ENCODE data around the gene ANXA3.
"Not testable (repeated sequence)": the region's sequence is repeated elsewhere in the genome, so short reads cannot be mapped to it uniquely, and the experiment has no call there.

Gene ANXA3

DNA sequence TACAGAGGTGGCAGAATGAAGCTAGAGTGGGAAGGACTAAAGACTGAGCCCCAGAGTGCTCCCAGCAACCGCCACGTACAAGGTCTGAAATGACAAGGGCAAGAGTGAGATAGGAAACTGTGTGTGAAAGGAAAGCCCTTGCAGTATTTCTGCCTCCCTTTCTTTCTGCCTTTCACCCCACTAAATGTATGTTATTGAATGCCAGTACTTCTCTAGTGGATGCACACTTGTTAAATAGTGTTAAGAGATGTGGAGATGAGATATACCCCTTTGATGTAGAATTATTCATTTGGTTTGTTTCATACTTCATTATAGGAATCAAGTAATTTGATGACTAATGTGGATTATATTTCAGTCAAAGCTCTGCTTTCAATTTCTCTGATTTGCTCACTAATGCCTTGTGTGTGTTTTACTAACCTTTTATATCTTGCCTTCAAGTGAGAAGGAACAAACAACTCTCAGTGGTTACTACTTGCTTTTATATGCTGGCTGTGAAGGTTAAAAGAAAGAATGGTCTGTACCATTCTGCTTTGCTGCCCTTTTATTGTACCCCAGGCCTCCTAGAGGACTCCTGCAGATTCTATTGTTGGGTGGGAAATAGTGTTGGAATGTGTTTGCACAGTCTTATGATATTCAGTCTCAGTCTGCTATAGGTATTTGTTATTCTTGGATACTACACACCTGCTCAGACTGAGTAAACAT is 8.0 kb upstream of the ANXA3 start:
- no peak for DNase-seq (ENCODE audit: low read depth)

GRCh38 chr4:78544678-78545077 is 6.9 kb upstream of the ANXA3 start:
- DNase-seq (ENCODE audit: low read depth): no peak

- no peak for DNase-seq (ENCODE audit: low read depth)
These were observed 6.0 kb upstream of the ANXA3 start for GRCh38 chr4:78545275-78546246.

DNA sequence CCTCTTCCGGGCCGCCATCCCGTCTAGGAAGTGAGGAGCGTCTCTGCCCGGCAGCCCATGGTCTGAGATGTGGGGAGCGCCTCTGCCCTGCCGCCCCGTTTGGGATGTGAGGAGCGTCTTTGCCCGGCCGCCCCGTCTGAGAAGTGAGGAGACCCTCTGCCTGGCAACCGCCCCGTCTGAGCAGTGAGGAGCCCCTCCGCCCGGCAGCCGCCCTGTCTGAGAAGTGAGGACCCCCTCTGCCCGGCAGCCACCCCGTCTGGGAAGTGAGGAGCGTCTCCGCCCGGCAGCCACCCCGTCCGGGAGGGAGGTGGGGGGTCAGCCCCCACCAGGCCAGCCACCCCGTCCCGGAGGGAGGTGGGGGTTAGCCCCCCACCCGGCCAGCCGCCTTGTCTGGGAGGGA is 3.7 kb upstream of the ANXA3 start:
- DNase-seq (ENCODE audit: low read depth): not testable (repeated sequence)

- not testable (repeated sequence) for DNase-seq (ENCODE audit: low read depth)
These were observed 2.7 kb upstream of the ANXA3 start for GRCh38 chr4:78548889-78549288.

- no peak for DNase-seq (ENCODE audit: low read depth)
These were observed 946 bp downstream of the ANXA3 start for GRCh38 chr4:78552389-78553042.

- DNase-seq (ENCODE audit: low read depth): no peak
These were observed 1.4 kb downstream of the ANXA3 start for GRCh38 chr4:78553043-78553396.

GRCh38 chr4:78553529-78554060 is 2.0 kb downstream of the ANXA3 start:
- no peak for DNase-seq (ENCODE audit: low read depth)

- DNase-seq (ENCODE audit: low read depth): no peak
These were observed 5.1 kb downstream of the ANXA3 start for GRCh38 chr4:78556665-78557064.

DNA sequence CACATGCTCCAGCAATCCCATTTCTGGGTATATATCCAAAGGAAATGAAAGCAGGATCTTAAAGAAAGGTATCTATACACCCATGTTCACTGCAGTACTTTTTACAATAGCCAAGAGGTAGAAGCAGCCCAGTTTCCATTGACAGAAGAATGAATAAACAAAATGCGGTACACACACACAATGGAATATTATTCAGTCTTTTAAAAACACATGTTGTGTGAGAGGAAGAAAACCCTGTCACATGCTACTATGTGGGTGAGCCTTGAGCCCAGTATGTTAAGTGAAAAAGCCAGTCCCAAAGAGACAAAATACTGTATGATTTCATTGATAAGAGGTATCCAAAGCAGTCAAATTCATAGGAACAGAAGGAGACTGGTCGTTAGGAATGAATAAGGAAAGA is 6.3 kb downstream of the ANXA3 start:
- no peak for DNase-seq (ENCODE audit: low read depth)

- no peak for DNase-seq (ENCODE audit: low read depth)
These were observed 6.8 kb downstream of the ANXA3 start for GRCh38 chr4:78558410-78558809.

DNA sequence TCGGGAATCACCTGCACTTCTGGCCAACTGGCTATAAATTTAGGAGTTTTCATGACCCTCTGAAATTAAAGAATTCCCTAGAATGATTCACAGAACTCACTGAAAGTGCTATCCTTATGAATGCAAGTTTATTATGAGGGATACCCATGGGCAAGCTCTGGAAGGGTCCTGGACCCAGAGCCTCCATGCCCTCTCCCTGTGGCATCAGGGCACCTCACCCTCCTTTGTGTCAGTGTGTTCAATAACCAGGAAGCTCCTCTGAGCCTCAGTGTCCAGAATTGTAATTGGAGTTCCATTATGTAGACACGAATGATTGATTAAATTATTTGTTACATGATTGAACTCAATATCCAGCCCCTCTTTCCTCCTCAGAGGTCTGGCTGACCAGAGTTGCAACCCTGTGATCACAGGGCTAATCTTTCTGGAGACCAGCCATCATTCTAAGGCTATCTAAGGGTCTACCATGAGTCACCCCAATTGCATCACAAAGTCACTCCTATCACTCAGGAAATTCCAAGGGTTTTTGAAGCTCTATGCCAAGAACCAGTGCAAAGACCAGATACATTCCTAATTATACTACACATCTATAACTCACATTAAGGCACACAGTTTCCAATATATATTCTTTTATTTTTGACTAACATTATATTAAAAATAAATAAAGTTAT is 8.9 kb downstream of the ANXA3 start:
- no peak for DNase-seq (ENCODE audit: low read depth)

DNA sequence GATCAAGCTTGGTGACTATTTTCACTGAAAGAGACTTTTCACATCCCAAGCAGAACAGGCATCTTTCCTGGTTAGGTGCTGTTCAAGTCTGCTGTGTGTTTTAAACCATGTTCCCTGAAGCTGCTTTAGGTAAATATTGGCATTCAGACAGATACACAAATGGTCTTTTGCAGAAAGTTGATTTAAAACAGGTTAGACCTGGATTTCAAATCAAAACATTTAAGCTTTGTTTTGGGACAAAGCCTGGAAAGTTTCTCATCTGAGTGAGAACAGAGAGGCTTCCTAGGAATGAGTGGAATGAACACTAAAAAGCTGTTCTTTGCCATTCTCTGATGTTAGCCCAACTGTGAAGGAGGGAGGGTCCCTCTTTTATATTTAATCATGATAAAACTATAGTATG is 10.1 kb downstream of the ANXA3 start:
- no peak for DNase-seq (ENCODE audit: low read depth)

DNA sequence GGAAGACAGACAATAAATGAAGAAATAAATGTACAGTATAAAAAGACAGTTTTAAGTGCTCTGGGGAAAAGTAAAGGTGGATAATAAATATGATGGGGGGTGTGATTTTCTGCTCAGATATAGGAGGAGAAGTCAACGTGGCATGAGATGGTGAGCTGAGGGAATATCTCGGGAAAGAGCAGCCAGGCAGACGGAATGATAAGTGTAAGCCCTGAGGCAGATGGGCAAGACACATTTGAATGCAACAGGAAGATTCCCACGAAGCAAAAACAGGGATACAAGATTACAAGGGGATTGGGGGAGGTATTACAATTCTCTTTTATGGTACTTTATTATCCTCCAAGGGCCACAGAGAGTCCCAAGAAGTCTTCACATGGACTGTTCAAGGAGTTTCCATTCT is 11.1 kb downstream of the ANXA3 start:
- no peak for DNase-seq (ENCODE audit: low read depth)

DNA sequence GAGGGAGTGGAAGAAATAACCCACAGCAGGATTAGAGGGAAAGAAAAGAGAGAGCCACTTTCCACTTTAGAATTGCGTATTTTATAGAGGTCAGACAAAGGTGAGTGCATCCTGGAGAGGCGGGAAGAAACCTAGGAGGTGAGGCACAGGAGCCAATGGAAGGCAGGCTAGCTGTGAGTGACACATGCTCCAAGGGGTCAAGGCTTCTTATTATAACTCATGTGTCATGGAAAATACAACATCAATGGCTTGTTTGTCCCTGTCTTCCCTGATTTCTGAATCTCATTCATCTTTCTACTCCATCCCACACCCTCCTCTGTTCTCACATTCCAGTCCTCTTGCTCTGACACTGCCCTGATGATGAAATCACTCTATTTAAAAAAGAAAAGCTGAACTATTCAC is 14.4 kb downstream of the ANXA3 start:
- DNase-seq (ENCODE audit: low read depth): no peak

DNA sequence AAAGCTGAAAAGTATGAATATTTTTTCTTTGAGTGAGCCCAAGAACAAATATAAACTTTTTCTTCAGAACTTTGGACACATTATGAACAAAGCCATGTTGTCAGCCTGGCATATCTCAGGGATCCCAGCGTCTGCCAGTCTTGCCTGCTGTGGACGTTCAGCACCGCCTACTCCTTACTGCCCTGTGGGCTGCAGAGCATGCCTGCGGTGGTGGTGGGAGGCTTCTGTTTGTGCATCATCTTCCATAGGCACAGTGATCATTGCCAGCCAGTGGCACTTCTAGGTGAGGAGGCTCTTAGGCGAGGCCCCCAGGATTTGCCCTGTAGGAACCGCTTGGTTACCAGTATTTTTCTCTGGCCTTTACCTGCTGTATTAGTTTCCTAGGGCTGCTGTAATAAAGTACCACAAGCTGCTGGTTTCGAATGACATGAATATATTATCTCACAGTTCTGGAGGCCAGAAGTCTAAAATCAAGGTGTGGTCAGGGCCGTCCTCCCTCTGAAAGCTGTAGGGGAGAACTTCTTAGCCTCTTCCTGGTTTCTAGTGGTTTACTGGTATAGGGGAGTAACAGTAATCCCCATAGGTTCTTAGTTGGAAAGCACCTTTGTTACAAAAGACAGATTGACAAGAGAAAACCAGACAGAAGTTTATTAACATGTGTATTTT is 15.4 kb downstream of the ANXA3 start:
- DNase-seq (ENCODE audit: low read depth): no peak

- DNase-seq (ENCODE audit: low read depth): no peak
These were observed 16.0 kb downstream of the ANXA3 start for GRCh38 chr4:78567500-78568060.

DNA sequence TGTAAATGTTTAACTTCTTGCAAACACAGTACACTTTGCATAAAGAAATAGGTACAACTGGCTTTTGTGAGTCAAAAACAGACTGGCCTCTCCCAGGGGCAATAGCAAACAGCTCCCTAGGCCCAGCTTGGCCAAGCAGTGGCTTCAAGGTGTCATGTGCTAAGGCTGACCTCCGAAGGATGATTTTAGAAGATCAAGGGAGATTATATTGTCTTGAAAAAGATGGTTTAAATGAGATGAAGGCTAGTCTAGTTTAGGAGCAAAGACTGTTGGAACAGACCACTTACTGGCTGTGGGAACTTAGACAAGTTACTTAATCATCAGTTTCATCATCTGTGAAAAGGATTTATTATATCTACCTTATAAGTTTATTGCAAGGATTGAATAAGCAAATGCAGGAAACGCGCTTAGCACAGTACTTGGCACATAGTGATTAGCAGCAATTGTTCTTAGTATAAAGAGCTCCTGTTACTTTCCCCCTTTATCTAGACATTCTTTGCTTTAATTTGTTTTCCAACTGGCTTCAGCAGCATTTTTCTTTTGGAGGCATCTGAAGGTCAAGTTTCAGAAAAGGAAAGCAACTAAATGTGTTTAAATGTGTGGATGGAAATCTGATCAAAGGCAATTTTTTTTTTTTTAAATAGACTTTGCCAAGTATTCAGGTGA is 17.2 kb downstream of the ANXA3 start:
- DNase-seq (ENCODE audit: low read depth): no peak

DNA sequence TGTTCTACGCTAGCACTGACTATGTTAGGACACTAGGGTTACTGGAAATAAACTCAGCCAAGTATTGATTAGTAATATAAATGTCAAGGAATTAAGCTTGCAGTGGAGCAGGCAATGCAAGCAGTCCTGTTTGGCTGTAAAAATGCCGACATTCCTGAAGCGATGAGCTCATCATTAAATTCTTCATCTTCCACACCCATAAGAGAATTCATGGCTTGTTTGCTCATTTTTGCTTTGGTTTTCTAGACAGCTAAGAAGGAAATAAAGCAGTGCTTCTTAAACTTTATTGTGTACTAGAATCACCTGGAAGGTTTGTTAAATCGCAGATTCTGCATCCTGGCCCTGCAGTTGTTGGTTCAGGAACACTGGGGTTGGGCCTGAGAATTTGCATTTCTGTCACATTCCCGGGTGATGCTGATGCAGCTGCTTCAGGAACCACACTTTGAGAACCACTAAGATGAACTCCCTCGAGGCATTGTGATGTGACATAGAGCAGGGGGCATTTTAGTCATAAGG is 17.8 kb downstream of the ANXA3 start:
- no peak for DNase-seq (ENCODE audit: low read depth)

GRCh38 chr4:78570117-78570516 is 18.5 kb downstream of the ANXA3 start:
- no peak for DNase-seq (ENCODE audit: low read depth)

Data from T-helper 22 cell (primary cell).